AG09319 (cell line): ENCODE measurements around the gene TAF3.

Source experiments
- DNase-seq: peaks from one replicate; pipeline ENCODE4 v3.0.0-alpha.2; 2010; ENCODE audit warnings: low read depth; ENCODE audit errors: extremely low read depth
- TF ChIP-seq, protein P1 (sequence below): IDR thresholded peaks from 2 replicates; pipeline ENCODE4 v1.5.1; 2011; ENCODE audit warnings: low read depth, mild to moderate bottlenecking, inconsistent platforms, low read length, moderate library complexity

TAF3 gene

DNA sequence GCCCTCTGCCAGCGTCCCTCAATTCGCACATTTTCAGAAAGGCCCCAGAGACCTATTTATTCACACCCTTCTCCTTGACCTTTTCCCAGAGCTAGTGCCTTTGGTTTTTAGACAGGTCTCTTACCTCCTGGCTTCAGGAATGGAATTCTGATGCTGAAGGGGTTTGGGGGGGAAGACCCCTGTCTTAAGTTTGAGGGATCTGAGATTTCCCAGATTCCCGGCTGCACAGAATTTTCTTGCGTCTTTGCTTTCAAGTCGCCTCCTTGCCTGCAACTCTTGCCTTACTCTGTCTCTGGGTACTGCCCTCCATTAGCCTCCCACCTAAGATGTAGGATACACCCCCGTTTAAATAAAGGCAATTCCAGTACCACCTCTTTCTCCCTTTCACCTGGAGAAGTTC is 238.1 kb downstream of the TAF3 start:
- TF ChIP-seq, protein P1, sequence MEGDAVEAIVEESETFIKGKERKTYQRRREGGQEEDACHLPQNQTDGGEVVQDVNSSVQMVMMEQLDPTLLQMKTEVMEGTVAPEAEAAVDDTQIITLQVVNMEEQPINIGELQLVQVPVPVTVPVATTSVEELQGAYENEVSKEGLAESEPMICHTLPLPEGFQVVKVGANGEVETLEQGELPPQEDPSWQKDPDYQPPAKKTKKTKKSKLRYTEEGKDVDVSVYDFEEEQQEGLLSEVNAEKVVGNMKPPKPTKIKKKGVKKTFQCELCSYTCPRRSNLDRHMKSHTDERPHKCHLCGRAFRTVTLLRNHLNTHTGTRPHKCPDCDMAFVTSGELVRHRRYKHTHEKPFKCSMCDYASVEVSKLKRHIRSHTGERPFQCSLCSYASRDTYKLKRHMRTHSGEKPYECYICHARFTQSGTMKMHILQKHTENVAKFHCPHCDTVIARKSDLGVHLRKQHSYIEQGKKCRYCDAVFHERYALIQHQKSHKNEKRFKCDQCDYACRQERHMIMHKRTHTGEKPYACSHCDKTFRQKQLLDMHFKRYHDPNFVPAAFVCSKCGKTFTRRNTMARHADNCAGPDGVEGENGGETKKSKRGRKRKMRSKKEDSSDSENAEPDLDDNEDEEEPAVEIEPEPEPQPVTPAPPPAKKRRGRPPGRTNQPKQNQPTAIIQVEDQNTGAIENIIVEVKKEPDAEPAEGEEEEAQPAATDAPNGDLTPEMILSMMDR, result no peak
- DNase-seq, result no peak

GRCh38 chr10:8056871-8057331 is 238.6 kb downstream of the TAF3 start:
- DNase-seq, result no peak
- TF ChIP-seq, protein P1, result no peak

DNA sequence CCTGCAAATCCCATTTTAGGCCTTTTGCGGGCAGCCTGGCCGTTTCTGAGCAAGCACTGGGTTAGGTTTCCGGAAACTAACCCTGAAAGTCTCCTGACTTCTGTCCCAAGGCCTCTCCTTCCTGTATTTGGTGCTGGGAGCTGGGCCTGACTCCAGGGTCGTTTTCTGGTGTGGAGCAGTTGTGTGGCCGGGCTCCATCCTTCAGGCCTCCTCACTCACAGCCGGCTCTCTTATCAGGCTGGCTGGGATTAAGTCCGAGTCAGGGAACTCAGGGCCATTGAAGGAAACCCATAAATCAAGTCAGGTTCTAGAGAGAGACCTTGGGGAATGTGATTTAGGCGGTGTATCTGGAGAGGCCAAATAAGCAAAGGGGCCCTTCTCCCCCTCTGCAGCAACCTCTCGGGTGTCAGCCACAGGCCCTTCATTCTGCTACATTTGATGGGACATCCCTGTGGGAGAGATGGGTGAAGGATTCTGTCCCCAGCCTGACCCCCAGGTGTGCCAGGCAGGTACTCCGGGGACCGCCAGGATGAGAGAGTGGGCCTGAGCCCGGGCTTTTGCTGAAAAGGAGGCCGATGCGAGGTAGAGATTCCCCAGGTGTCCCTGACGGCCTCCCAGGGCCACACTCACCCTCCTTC is 239.4 kb downstream of the TAF3 start:
- TF ChIP-seq, protein P1, result no peak
- no peak for DNase-seq

- DNase-seq, result no peak
- TF ChIP-seq, protein P1, result no peak
These were observed 240.2 kb downstream of the TAF3 start for GRCh38 chr10:8058274-8059111.

DNA sequence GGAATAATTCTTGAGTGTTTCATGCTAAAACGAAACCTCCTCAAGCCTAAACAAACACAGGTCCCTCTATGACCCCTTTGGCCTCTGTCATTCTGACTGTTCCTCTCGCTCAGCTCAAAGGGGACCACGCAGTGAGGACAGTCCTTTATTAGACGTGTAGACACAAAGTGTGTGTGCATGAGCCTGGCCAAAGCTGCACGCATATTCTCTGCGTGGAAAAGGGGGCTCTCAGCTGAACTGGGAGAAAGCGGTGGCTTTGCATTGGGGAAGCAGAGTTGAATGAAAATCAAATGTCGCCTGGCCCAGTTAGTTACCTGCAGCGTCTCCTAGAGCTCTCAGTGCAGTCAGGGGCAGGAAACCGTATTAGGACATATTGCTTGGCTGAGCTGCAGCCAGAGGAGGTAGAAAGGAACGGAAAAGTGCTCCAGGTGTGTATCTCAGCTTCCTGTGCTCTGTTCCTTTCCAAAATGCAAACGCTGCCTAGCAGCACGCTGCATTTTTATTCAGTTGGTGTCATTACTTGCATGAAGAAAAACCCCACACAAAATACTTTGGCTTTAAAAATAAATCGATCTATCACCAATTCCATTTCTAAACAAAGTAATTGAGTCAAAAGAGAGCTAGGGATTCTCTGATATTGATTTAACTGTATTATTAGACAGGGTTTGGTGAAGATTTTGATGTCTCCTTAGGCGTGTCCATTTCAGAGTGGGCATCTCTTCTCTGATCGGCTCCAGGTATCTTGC is 241.1 kb downstream of the TAF3 start:
- TF ChIP-seq, protein P1, result no peak
- no peak for DNase-seq

- DNase-seq, result no peak
- TF ChIP-seq, protein P1, result no peak
These were observed 241.9 kb downstream of the TAF3 start for GRCh38 chr10:8060010-8060703.
